Prostate gland (tissue), 2 donors: Measurements from ENCODE around the gene KDELR1. TPM values are rescaled to one million over a fixed set of nuclear protein-coding genes. Genes with fewer than 3 reads are reported as not detected.

Experiments used
- DNase-seq: peaks from one replicate; pipeline ENCODE4 v3.0.0-alpha.2; 2019; ENCODE audit warnings: low spot score
- H3K27ac ChIP-seq, 2 donors: fragments of 200-600 bp; sonication (generic); 2 replicates each; pipeline ENCODE4 v1.5.1; 2017 to 2019
- H3K27me3 ChIP-seq: fragments of 200-600 bp; sonication (generic); replicated peaks from 2 replicates; pipeline ENCODE4 v1.5.1; 2019; ENCODE audit not compliant: insufficient read depth
- H3K36me3 ChIP-seq, 2 donors: fragments of 200-600 bp; sonication (generic); 1 replicate in 1 of 2; 2 replicates in 1 of 2; pipeline versions ENCODE4 v1.5.1 to v1.8.1; 2017 to 2019
- H3K4me1 ChIP-seq: fragments of 200-600 bp; sonication (generic); replicated peaks from 2 replicates; pipeline ENCODE4 v1.5.1; 2019
- H3K4me3 ChIP-seq, 2 donors: fragments of 200-600 bp; sonication (generic); 2 replicates each; pipeline ENCODE4 v1.5.1; 2017 to 2019
- H3K9me3 ChIP-seq: fragments of 200-600 bp; sonication (generic); 2 replicates; pipeline ENCODE4 v1.5.1; 2017
- CTCF ChIP-seq, 4 experiments: fragments of 200-600 bp in 2 of 4; fragments of 450-650 bp in 2 of 4; sonication (generic) in 2 of 4; IDR thresholded peaks; 1 replicate in 3 of 4; 2 replicates in 1 of 4; pipeline ENCODE4 v1.5.1; 2016 to 2019; ENCODE audit warnings: antibody characterized with exemption in 4 of 4, mild to moderate bottlenecking in 2 of 4, moderate library complexity in 2 of 4
- POLR2A ChIP-seq: fragments of 450-650 bp; IDR thresholded peaks from one replicate; pipeline ENCODE4 v1.6.1; 2016; ENCODE audit warnings: antibody characterized with exemption, mild to moderate bottlenecking
- POLR2AphosphoS5 ChIP-seq: sonication (generic); formaldehyde crosslinking; IDR thresholded peaks from one replicate; pipeline ENCODE4 v1.6.1; 2017; ENCODE audit warnings: antibody characterized with exemption
- WGBS: methylation state at CpG from one replicate; pipeline ENCODE4 v1.1.5; 2018; 5-methylcytosine and 5-hydroxymethylcytosine counted together
- intact Hi-C: fragments of 100-400 bp; cut with DNase I; formaldehyde crosslinking; loops from one replicate; pipeline ENCODE4 v1.14.2; 2022
- total RNA-seq, 2 donors: library from RNA; depleted of rRNA; stranded (reverse); fragments of >200 nt; gene quantifications; one replicate each; pipeline ENCODE4 v1.1.0, GENCODE V29; 2016

The KDELR1 gene
- total RNA-seq, 2 donors from 2014 or later = 153 to 179 TPM

GRCh38 chr19:48351341-48351752 is 40.0 kb downstream of the KDELR1 start:
- H3K4me3 ChIP-seq = no peak overlapping the region
- H3K4me1 ChIP-seq = no peaks in the 10 kb centered on the region
- H3K36me3 ChIP-seq = no peaks in the 10 kb centered on the region
- H3K9me3 ChIP-seq = no peaks in the 10 kb centered on the region
- no peaks in the 10 kb centered on the region for H3K27me3 ChIP-seq
- peak; percentile 48 for DNase-seq
- TF ChIP-seq CTCF (IDR thresholded peaks at IDR 0.05) = peak; percentile 30 to 68 (median 58)
- no peak for TF ChIP-seq POLR2A
- peak; percentile 16 for TF ChIP-seq POLR2AphosphoS5
- 49% methylated on average over 8 of the region's 8 CpGs for WGBS
- intact Hi-C loops = no loop called here
- H3K27ac ChIP-seq = no peak overlapping the region

GRCh38 chr19:48350856-48351255 is 40.5 kb downstream of the KDELR1 start:
- no peak overlapping the region for H3K27ac ChIP-seq
- no peak for DNase-seq
- H3K9me3 ChIP-seq = no peaks in the 10 kb centered on the region
- H3K27me3 ChIP-seq = no peaks in the 10 kb centered on the region
- intact Hi-C loops = no loop called here
- H3K4me1 ChIP-seq = no peaks in the 10 kb centered on the region
- H3K36me3 ChIP-seq = no peaks in the 10 kb centered on the region
- WGBS = 96% methylated on average over 5 of the region's 5 CpGs
- no peak for TF ChIP-seq POLR2AphosphoS5
- no peak for TF ChIP-seq CTCF (IDR thresholded peaks at IDR 0.05)
- TF ChIP-seq POLR2A = no peak
- no peak overlapping the region for H3K4me3 ChIP-seq

- Histone ChIP-seq H3K9me3 (no peaks in the 10 kb centered on the region), H3K4me1 (no peaks in the 10 kb centered on the region), H3K4me3 (no peak overlapping the region), H3K36me3 (no peaks in the 10 kb centered on the region), H3K27ac (no peak overlapping the region), H3K27me3 (no peaks in the 10 kb centered on the region)
- no peak for TF ChIP-seq POLR2AphosphoS5
- TF ChIP-seq CTCF (IDR thresholded peaks at IDR 0.05) = no peak
- TF ChIP-seq POLR2A = no peak
- no peak for DNase-seq
- intact Hi-C loops = no loop called here
- 91% methylated on average over 7 of the region's 7 CpGs for WGBS
Observed at GRCh38 chr19:48348737-48349136, 42.6 kb downstream of the KDELR1 start.

- no peak overlapping the region for H3K4me3 ChIP-seq
- H3K4me1 ChIP-seq = no peaks in the 10 kb centered on the region
- no peaks in the 10 kb centered on the region for H3K27me3 ChIP-seq
- WGBS = 35% methylated on average over 5 of the region's 5 CpGs
- no peak overlapping the region for H3K27ac ChIP-seq
- TF ChIP-seq POLR2A (no peak), POLR2AphosphoS5 (peak; percentile 49), CTCF (IDR thresholded peaks at IDR 0.05) (no peak)
- intact Hi-C loops = no loop called here
- H3K9me3 ChIP-seq = no peaks in the 10 kb centered on the region
- no peaks in the 10 kb centered on the region for H3K36me3 ChIP-seq
- peak; percentile 28 for DNase-seq
Observed at GRCh38 chr19:48348045-48348444, 43.3 kb downstream of the KDELR1 start.

- H3K36me3 ChIP-seq = no peaks in the 10 kb centered on the region
- H3K27ac ChIP-seq = no peak overlapping the region
- no peak for DNase-seq
- no peaks in the 10 kb centered on the region for H3K27me3 ChIP-seq
- no peaks in the 10 kb centered on the region for H3K9me3 ChIP-seq
- no peaks in the 10 kb centered on the region for H3K4me1 ChIP-seq
- intact Hi-C loops = no loop called here
- 100% methylated on average over 2 of the region's 2 CpGs for WGBS
- no peak for TF ChIP-seq CTCF (IDR thresholded peaks at IDR 0.05)
- TF ChIP-seq POLR2A = no peak
- TF ChIP-seq POLR2AphosphoS5 = no peak
- no peak overlapping the region for H3K4me3 ChIP-seq
Observed at GRCh38 chr19:48346191-48346590, 45.2 kb downstream of the KDELR1 start.
